K562 (cell line): ENCODE data around the gene ICOSLG. TPM values are rescaled to one million over a fixed set of nuclear protein-coding genes. Genes with fewer than 3 reads are reported as not detected.

ENCODE experiments used
- ATAC-seq: fragments of 200-7000 bp; cut with Tn5 transposase; 3 replicates; pipeline ENCODE4 v1.9.1; 2020; ENCODE audit warnings: moderate library complexity
- BruUV-seq: library from RNA; stranded (reverse); fragments of 400-500 nt; replicated peaks from 2 replicates; lab custom pipeline; 2021; lab: Mats Ljungman, UMichigan
- CTCF ChIA-PET: fragments of 300-600 bp; formaldehyde crosslinking; extraction: SDS; loops from one replicate; lab custom pipeline; 2021; ENCODE audit warnings: low intra/inter-chr PET ratio; lab: Yijun Ruan, JAX
- POLR2A ChIA-PET: fragments of 300-600, 350-650 bp; sonication (Branson Sonifier 250); formaldehyde crosslinking; extraction: SDS; loops from one replicate; lab custom pipeline; 2021; ENCODE audit warnings: antibody characterized with exemption, inconsistent platforms; lab: Yijun Ruan, JAX
- DNase-seq, 4 experiments: peaks; one replicate each; pipeline versions ENCODE4 v3.0.0 to v3.0.0-alpha.2; 2011 to 2018; ENCODE audit warnings: low spot score in 3 of 4, mixed read lengths in 3 of 4; ENCODE audit errors: extremely low read depth in 1 of 4
- FAIRE-seq: peaks from 2 replicates; lab custom pipeline; 2011; peaks lifted over from hg19 to GRCh38; lab: Jason Lieb, UNC
- H2AFZ ChIP-seq: 2 replicates; pipeline ENCODE4 v1.6.0; 2011; ENCODE audit warnings: low read depth, low read length, control low read depth, inconsistent platforms
- H3K27ac ChIP-seq: fragments of 200-600 bp; 3 replicates; pipeline ENCODE4 v1.8.0; 2011; ENCODE audit warnings: low read depth, mild to moderate bottlenecking, control low read depth, inconsistent platforms, low read length, moderate library complexity, mixed read lengths; ENCODE audit errors: extremely low read depth
- H3K27me3 ChIP-seq, 2 experiments: fragments of 300-600 bp in 1 of 2; 2 replicates in 1 of 2; 3 replicates in 1 of 2; pipeline versions ENCODE4 v1.6.0 to v1.8.0; 2011; ENCODE audit warnings: inconsistent platforms in 2 of 2, low read length in 2 of 2, mild to moderate bottlenecking in 1 of 2, mixed read lengths in 1 of 2, moderate library complexity in 1 of 2; ENCODE audit not compliant: control insufficient read depth in 2 of 2, insufficient read depth in 2 of 2
- H3K36me3 ChIP-seq: fragments of 300-600 bp; 3 replicates; pipeline ENCODE4 v1.8.0; 2011; ENCODE audit warnings: mild to moderate bottlenecking, low read length, inconsistent platforms; ENCODE audit not compliant: control insufficient read depth, insufficient read depth
- H3K4me1 ChIP-seq, 2 experiments: fragments of 200-600 bp in 1 of 2; replicated peaks in 1 of 2; 2 replicates in 1 of 2; 3 replicates in 1 of 2; pipeline versions ENCODE4 v1.5.1 to v1.8.0; 2011; ENCODE audit warnings: inconsistent platforms in 2 of 2, low read length in 2 of 2, mild to moderate bottlenecking in 1 of 2, mixed read lengths in 1 of 2, moderate library complexity in 1 of 2; ENCODE audit not compliant: control insufficient read depth in 2 of 2, insufficient read depth in 2 of 2
- H3K4me2 ChIP-seq: 2 replicates; pipeline ENCODE4 v1.6.1; 2011; ENCODE audit warnings: low read length, control low read depth, inconsistent platforms, mixed read lengths; ENCODE audit not compliant: insufficient read depth
- H3K4me3 ChIP-seq: fragments of 200-600 bp; sonication (generic), shearing (Covaris generic); 2 replicates; pipeline ENCODE4 v1.5.1; 2016; ENCODE audit warnings: control low read depth, inconsistent platforms
- H3K79me2 ChIP-seq: fragments of 200-600 bp; 3 replicates; pipeline ENCODE4 v1.8.0; 2011; ENCODE audit warnings: low read length, inconsistent platforms; ENCODE audit not compliant: control insufficient read depth, insufficient read depth
- H3K9ac ChIP-seq, 2 experiments: 2 replicates each; pipeline versions ENCODE4 v1.6.0 to v1.6.1; 2011; ENCODE audit warnings: low read depth in 2 of 2, low read length in 2 of 2, control low read depth in 1 of 2, inconsistent platforms in 1 of 2, mild to moderate bottlenecking in 1 of 2, mixed read lengths in 1 of 2; ENCODE audit not compliant: insufficient read depth in 1 of 2
- H3K9me1 ChIP-seq: one replicate; pipeline ENCODE4 v1.6.0; 2011; ENCODE audit warnings: inconsistent platforms, mild to moderate bottlenecking, low read length, moderate library complexity; ENCODE audit not compliant: control insufficient read depth, insufficient read depth
- H3K9me3 ChIP-seq: replicated peaks from 2 replicates; pipeline ENCODE4 v1.5.1; 2011; ENCODE audit warnings: low read depth, low read length, inconsistent platforms; ENCODE audit not compliant: control insufficient read depth, insufficient read depth
- H4K20me1 ChIP-seq: replicated peaks from 2 replicates; pipeline ENCODE4 v1.6.1; 2011; ENCODE audit warnings: low read length, inconsistent platforms, mixed read lengths; ENCODE audit not compliant: control insufficient read depth, insufficient read depth
- ARID4B ChIP-seq: sonication (generic); formaldehyde crosslinking; IDR thresholded peaks from 2 replicates; pipeline ENCODE4 v1.8.0; 2022; ENCODE audit warnings: mild to moderate bottlenecking, missing genetic modification reagents
- JUN ChIP-seq, 2 experiments: sonication (generic) in 1 of 2; formaldehyde crosslinking in 1 of 2; IDR thresholded peaks; 2 replicates each; pipeline versions ENCODE4 v1.6.1 to v1.8.0; 2012 to 2022; ENCODE audit warnings: borderline replicate concordance in 2 of 2, mild to moderate bottlenecking in 2 of 2, improper control_type of control experiment in 1 of 2, low read depth in 1 of 2, low read length in 1 of 2, missing genetic modification reagents in 1 of 2
- MAFF ChIP-seq: IDR thresholded peaks from 2 replicates; pipeline ENCODE4 v1.6.1; 2012; ENCODE audit warnings: low read length, improper control_type of control experiment
- SMAD2 ChIP-seq: fragments of 150-350 bp; IDR thresholded peaks from 2 replicates; pipeline ENCODE4 v1.6.1; 2014; ENCODE audit warnings: low read depth, mild to moderate bottlenecking, low read length
- SP1 ChIP-seq: sonication (generic); formaldehyde crosslinking; IDR thresholded peaks from 2 replicates; pipeline ENCODE4 v1.8.1; 2022; ENCODE audit warnings: mild to moderate bottlenecking, missing genetic modification reagents
- VEZF1 ChIP-seq: fragments of 200-800 bp; sonication (Bioruptor generic); IDR thresholded peaks from 2 replicates; pipeline ENCODE4 v1.6.1; 2017; ENCODE audit warnings: missing genetic modification characterization, missing compliant biosample characterization
- XRCC4 ChIP-seq: IDR thresholded peaks from one replicate; pipeline ENCODE4 v1.6.1; 2011; ENCODE audit not compliant: insufficient read depth, insufficient read length; ENCODE audit errors: extremely low read depth
- WGBS: fragments of 100-300 bp; shearing (Covaris generic); methylation state at CpG from one replicate; pipeline ENCODE4 v1.1.6; 2016; ENCODE audit warnings: low coverage, mixed read lengths; ENCODE audit not compliant: insufficient coverage; ENCODE audit errors: missing lambda C conversion rate; 5-methylcytosine and 5-hydroxymethylcytosine counted together
- in situ Hi-C: fragments of 300-500 bp; cut with MboI; formaldehyde crosslinking; loops from 4 replicates; pipeline ENCODE4 v1.15.0; 2018; ENCODE audit warnings: inconsistent platforms, mixed read lengths
- intact Hi-C: fragments of 100-400 bp; cut with micrococcal nuclease; formaldehyde crosslinking; loops from 2 replicates; pipeline ENCODE4 v1.14.2; 2022
- polyA plus RNA-seq, 8 experiments: library from polyadenylated mRNA; depleted of rRNA in 4 of 8; stranded (reverse) in 5 of 8; unstranded in 3 of 8; fragments of >200 nt; fragmentation: Nextera tagmentation in 2 of 8; fragmentation: Illumina TruSeq in 1 of 8; extraction: Ambion mirVana in 2 of 8; extraction: Trizol in 1 of 8; gene quantifications; 2 replicates each; pipeline versions ENCODE4 v1.2.1 to v1.2.3, GENCODE V29; 2011 to 2014; ENCODE audit warnings: inconsistent platforms in 1 of 8, missing spikeins in 1 of 8
- total RNA-seq, 7 experiments: library from RNA; depleted of rRNA in 6 of 7; stranded (reverse); fragments of >200 nt in 6 of 7; fragmentation: Illumina TruSeq in 2 of 7; extraction: Trizol in 2 of 7; gene quantifications; 2 replicates each; pipeline versions ENCODE4 v1.2.1 to v1.2.3, GENCODE V29; 2011 to 2021; ENCODE audit warnings: low replicate concordance in 1 of 7

Gene ICOSLG
- total and polyA plus RNA-seq, 9 of the 15 experiments (the other 6 are each of a cell fraction or from before 2014, with no cell fraction given), result 0.01 to 1.4 (median 0.15) TPM

- FAIRE-seq, result no peak
- Histone ChIP-seq H3K79me2 (no peaks in the 10 kb centered on the region), H3K27ac (no peak overlapping the region), H3K9me1 (no peaks in the 10 kb centered on the region), H3K4me2 (no peak overlapping the region), H3K9ac (no peak overlapping the region), H4K20me1 (no peaks in the 10 kb centered on the region; the same call in 1 of the 2 replicates), H2AFZ (no peak overlapping the region), H3K9me3 (no peaks in the 10 kb centered on the region), H3K27me3 (peaks cover 34 to 53% of the 10 kb centered on the region in 2 experiments; a peak in 4 of 5 replicates), H3K36me3 (no peaks in the 10 kb centered on the region), H3K4me1 (peaks cover 0 to 16% of the 10 kb centered on the region in 2 experiments; a peak in 1 of 5 replicates), H3K4me3 (no peak overlapping the region)
- no peak for ATAC-seq
- BruUV-seq, result no TSS peak
- DNase-seq, result no peak
- TF ChIP-seq XRCC4 (no peak), SP1 (CRISPR knock-in tag) (no peak), SMAD2 (no peak), ARID4B (no peak), MAFF (no peak), VEZF1 (CRISPR knock-in tag) (no peak), JUN (IDR thresholded peaks at IDR 0.05; ENCODE audit: borderline replicate concordance, low read depth, low read length) (no peak), JUN (CRISPR knock-in tag; IDR thresholded peaks at IDR 0.05; ENCODE audit: borderline replicate concordance) (no peak)
- ChIA-PET POLR2A (interaction anchor here (0.6 to 1.9 kb wide), 2 partner anchors 9 to 496 kb away, joined by 3 to 4 read pairs; no protein-coding TSS in a partner anchor), CTCF (no interaction called here)
- WGBS, result 1% methylated on average over 7 of the region's 7 CpGs
- in situ Hi-C loops (no loop called here), intact Hi-C loops (no loop called here)
Measured at GRCh38 chr21:44273046-44273445, 32.3 kb upstream of the ICOSLG start.
